Measurements from ENCODE around the gene TTC7B. TPM values are rescaled to one million over a fixed set of nuclear protein-coding genes. Genes with fewer than 3 reads are reported as not detected.

TTC7B gene
- total RNA-seq, 4 donors from 2014 or later = 14.3 to 48.9 (median 32.5) TPM

- 40% methylated on average over 1 of the region's 3 CpGs for WGBS
- Histone ChIP-seq H3K27me3 (no peaks in the 10 kb centered on the region), H3K36me3 (peaks cover 5% of the 10 kb centered on the region), H3K9me3 (no peaks in the 10 kb centered on the region), H3K4me1 (peaks cover 8% of the 10 kb centered on the region), H3K27ac (no peak overlapping the region), H3K4me3 (no peak overlapping the region)
- no peak for DNase-seq (ENCODE audit: low spot score in 2 of 2)
- TF ChIP-seq POLR2AphosphoS5 (IDR thresholded peaks at IDR 0.05) = no peak
- no peak for TF ChIP-seq EP300 (IDR thresholded peaks at IDR 0.05)
- TF ChIP-seq POLR2A (IDR thresholded peaks at IDR 0.05) = no peak
- no peak for TF ChIP-seq CTCF (IDR thresholded peaks at IDR 0.05)
Observed at GRCh38 chr14:90545382-90545781, 270.8 kb downstream of the TTC7B start.

GRCh38 chr14:90544971-90545370 is 271.3 kb downstream of the TTC7B start:
- WGBS = 76% methylated on average over 8 of the region's 8 CpGs
- no peak for DNase-seq (ENCODE audit: low spot score in 2 of 2)

GRCh38 chr14:90544566-90544965 is 271.7 kb downstream of the TTC7B start:
- Histone ChIP-seq H3K4me3 (no peak overlapping the region), H3K4me1 (peaks cover 8% of the 10 kb centered on the region), H3K27ac (no peak overlapping the region), H3K36me3 (peaks cover 9% of the 10 kb centered on the region), H3K27me3 (no peaks in the 10 kb centered on the region), H3K9me3 (no peaks in the 10 kb centered on the region)
- DNase-seq (ENCODE audit: low spot score in 2 of 2) = no peak
- no peak for TF ChIP-seq POLR2AphosphoS5 (IDR thresholded peaks at IDR 0.05)
- no peak for TF ChIP-seq EP300 (IDR thresholded peaks at IDR 0.05)
- no peak for TF ChIP-seq CTCF (IDR thresholded peaks at IDR 0.05)
- TF ChIP-seq POLR2A (IDR thresholded peaks at IDR 0.05) = no peak
- WGBS = 92% methylated on average over 9 of the region's 9 CpGs

More at GRCh38 chr14:90544971-90545370, 271.3 kb downstream of the TTC7B start:
- H3K27me3 ChIP-seq = no peaks in the 10 kb centered on the region
- H3K36me3 ChIP-seq = peaks cover 5% of the 10 kb centered on the region
- TF ChIP-seq POLR2AphosphoS5 (IDR thresholded peaks at IDR 0.05) (no peak), EP300 (IDR thresholded peaks at IDR 0.05) (no peak), CTCF (IDR thresholded peaks at IDR 0.05) (no peak), POLR2A (IDR thresholded peaks at IDR 0.05) (no peak)
- no peak overlapping the region for H3K27ac ChIP-seq
- no peaks in the 10 kb centered on the region for H3K9me3 ChIP-seq
- H3K4me1 ChIP-seq = peaks cover 8% of the 10 kb centered on the region
- no peak overlapping the region for H3K4me3 ChIP-seq

GRCh38 chr14:90543876-90544275 is 272.4 kb downstream of the TTC7B start:
- no peak overlapping the region for H3K27ac ChIP-seq
- H3K4me3 ChIP-seq = no peak overlapping the region
- TF ChIP-seq POLR2A (IDR thresholded peaks at IDR 0.05) (no peak), POLR2AphosphoS5 (IDR thresholded peaks at IDR 0.05) (no peak), CTCF (IDR thresholded peaks at IDR 0.05) (no peak), EP300 (IDR thresholded peaks at IDR 0.05) (no peak)
- peaks cover 8% of the 10 kb centered on the region for H3K4me1 ChIP-seq
- H3K9me3 ChIP-seq = no peaks in the 10 kb centered on the region
- no peak for DNase-seq (ENCODE audit: low spot score in 2 of 2)
- WGBS = 87% methylated on average over 5 of the region's 6 CpGs
- H3K36me3 ChIP-seq = peaks cover 12% of the 10 kb centered on the region
- no peaks in the 10 kb centered on the region for H3K27me3 ChIP-seq

GRCh38 chr14:90541076-90541634 is 275.1 kb downstream of the TTC7B start:
- Histone ChIP-seq H3K4me1 (peaks cover 3% of the 10 kb centered on the region), H3K27me3 (no peaks in the 10 kb centered on the region), H3K4me3 (no peak overlapping the region), H3K36me3 (peaks cover 12% of the 10 kb centered on the region), H3K9me3 (no peaks in the 10 kb centered on the region), H3K27ac (no peak overlapping the region)
- WGBS = 93% methylated on average over 26 of the region's 26 CpGs
- TF ChIP-seq POLR2AphosphoS5 (IDR thresholded peaks at IDR 0.05) (no peak), EP300 (IDR thresholded peaks at IDR 0.05) (no peak), POLR2A (IDR thresholded peaks at IDR 0.05) (no peak), CTCF (IDR thresholded peaks at IDR 0.05) (no peak)
- no peak for DNase-seq (ENCODE audit: low spot score in 2 of 2)
